ENCODE data around the gene OBSL1.

DNA sequence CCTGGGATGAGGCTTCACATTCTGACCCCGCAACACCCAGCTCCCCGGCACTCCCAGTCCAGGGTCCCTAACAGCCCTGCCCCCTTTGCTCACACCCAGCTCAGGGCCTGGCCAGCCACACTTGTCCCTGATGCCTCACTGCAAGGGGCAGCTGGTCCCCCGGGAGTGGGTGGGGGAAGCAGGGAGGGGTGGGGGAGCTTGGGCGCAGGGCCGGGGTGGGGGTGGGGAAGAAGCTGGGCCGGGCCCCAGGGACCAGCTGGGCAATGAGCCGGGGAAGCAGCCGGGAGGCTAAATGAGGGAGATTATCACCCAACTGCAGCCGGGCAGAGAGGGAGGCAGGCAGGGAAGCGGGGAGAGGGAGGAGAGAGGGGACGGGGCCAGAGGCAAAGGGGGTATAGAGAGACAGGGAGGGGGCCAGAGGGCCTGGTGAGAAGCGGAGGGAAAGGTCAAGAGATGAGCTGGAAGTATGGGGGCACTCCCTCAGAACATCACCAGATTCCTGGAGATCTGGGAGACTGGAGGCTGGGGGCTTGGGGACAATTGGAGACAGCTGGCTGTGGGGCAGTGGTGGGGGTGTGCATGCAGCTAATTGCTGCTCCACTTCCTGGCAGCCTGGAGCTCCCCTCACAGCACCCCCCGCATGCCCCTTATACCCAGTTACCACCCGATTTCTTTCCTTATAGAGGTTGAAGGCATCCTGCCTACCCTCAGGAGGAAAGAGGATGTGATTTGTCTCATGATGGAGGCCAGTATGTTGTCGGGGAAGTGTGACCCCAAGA is 59.6 kb downstream of the OBSL1 start:
- no peak for TF ChIP-seq POLR2A (IDR thresholded peaks at IDR 0.05; ENCODE audit: low read depth, low read length)
- no peak for TF ChIP-seq PAX5 (IDR thresholded peaks at IDR 0.05; ENCODE audit: insufficient read depth, low read length, severe bottlenecking)
- TF ChIP-seq TAF1 (IDR thresholded peaks at IDR 0.05; ENCODE audit: low read depth, low read length): no peak
- TF ChIP-seq POU2F2 (IDR thresholded peaks at IDR 0.05; ENCODE audit: low read depth, low read length): no peak

Data from GM12891 (cell line).